PFSK-1 (cell line): ENCODE data around the gene GPR6.

Experiments
- POLR2AphosphoS5 ChIP-seq: IDR thresholded peaks from 2 replicates; pipeline ENCODE4 v1.6.1; 2012; ENCODE audit warnings: low read depth, mild to moderate bottlenecking, control low read depth, low read length, moderate library complexity
- REST ChIP-seq, 2 experiments: IDR thresholded peaks; 2 replicates each; pipeline versions ENCODE4 v1.6.1 to v1.8.0; 2011 to 2012; ENCODE audit warnings: low read depth in 2 of 2, low read length in 2 of 2, control low read depth in 1 of 2, inconsistent platforms in 1 of 2, mild to moderate bottlenecking in 1 of 2, moderate library complexity in 1 of 2; ENCODE audit not compliant: insufficient read depth in 1 of 2
- SIN3A ChIP-seq: IDR thresholded peaks from 2 replicates; pipeline ENCODE4 v1.6.1; 2012; ENCODE audit warnings: mild to moderate bottlenecking, low read length, moderate library complexity, borderline replicate concordance; ENCODE audit not compliant: insufficient read depth
- TAF1 ChIP-seq: IDR thresholded peaks from 2 replicates; pipeline ENCODE4 v1.6.1; 2012; ENCODE audit warnings: low read length, control low read depth, borderline replicate concordance; ENCODE audit not compliant: insufficient read depth

- TF ChIP-seq SIN3A (no peak), POLR2AphosphoS5 (no peak), TAF1 (no peak), REST (IDR thresholded peaks at IDR 0.05; ENCODE audit: insufficient read depth in 1 of 2, low read depth in 2 of 2, low read length in 2 of 2) (no peak)
Observed at GRCh38 chr6:109945091-109945490, 33.0 kb upstream of the GPR6 start.
